Right hindlimb (tissue), 1 donor: ENCODE results near the gene PAFAH2.

Experiments
- DNase-seq: peaks from one replicate; pipeline ENCODE4 v3.0.0-alpha.2; 2018

Gene PAFAH2

DNA sequence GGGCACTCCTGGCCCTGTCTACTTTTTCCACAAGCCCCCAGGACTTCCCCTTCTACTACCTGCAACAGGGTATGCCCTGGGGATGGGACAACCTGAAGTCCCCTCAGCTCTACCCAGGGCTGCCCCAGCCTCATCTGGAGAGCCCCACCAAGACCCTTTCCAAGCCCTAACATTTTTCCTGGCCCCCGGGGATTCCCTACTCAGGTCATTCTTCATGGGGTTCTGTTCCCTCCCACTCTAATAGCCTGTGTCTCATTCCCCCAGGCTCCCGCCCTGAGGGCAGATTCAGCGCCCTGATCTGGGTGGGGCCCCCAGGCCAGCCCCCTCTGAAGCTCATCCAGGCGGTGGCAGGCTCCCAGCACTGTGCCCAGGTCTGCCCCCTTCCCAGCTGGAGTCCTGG, 33.3 kb upstream of the PAFAH2 start:
- DNase-seq: no peak

DNA sequence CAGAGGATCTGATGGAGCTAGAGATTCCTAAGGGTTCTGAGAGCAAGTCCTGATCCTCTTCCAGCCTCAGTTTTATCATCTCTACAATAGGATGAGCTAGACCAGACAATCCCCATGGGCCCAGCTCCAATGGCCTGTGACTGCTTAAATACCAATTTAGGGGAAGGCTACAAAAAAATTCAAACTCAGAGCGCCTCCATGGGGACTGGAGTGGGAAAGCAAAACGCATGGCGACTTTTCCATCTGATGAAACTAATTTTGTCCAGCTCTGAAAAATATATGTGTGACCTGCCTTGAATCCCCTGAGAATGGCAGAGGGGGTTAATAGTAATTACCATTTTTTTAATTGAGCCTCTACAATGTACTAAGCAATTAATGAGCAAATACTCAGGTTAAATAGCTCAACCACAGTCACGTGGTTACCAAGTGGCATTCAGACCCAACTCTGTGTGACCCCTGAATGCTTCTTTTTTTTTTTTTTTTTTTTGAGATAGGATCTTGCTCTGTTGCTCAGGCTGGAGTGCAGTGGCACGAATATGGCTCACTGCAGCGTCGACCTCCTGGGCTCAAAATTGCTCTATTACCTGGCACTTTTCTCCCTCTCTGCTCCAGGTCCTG, 32.1 kb upstream of the PAFAH2 start:
- no peak for DNase-seq

DNA sequence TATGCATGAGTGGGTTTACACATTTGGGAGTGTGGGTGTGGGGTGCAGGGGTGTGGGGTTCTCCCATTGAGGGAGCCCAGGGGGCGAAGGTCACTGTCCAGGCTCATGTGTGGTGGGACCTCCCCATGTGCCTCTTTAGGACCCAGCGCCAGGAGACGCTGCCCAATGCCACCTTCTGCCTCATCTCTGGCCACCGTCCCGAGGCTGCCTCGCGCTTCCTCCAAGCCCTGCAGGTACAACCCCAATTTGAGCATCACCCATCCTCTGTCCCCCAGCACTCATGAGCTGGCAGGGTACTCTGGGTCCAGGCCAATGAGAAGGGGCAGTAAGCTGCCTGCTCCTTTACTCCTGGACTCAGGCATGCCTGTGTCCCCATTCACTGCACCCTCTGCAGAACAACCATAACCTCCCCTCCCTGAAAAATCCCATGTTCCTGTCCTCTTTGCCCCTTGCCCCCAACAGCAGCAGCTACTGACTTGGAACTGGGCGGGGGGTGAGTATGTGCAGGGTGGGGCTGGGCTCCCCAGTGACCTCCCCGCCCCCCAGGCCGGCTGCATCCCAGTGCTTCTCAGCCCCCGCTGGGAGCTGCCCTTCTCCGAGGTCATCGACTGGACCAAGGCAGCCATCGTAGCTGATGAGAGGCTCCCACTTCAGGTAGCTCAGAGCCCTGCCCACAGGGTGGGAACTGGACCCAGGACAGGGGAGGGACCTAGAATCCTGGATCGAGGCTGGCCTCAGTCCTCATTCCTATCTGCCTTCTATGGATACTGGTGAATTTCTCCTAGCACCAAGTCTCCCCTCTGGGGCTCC, 31.4 kb upstream of the PAFAH2 start:
- no peak for DNase-seq

DNA sequence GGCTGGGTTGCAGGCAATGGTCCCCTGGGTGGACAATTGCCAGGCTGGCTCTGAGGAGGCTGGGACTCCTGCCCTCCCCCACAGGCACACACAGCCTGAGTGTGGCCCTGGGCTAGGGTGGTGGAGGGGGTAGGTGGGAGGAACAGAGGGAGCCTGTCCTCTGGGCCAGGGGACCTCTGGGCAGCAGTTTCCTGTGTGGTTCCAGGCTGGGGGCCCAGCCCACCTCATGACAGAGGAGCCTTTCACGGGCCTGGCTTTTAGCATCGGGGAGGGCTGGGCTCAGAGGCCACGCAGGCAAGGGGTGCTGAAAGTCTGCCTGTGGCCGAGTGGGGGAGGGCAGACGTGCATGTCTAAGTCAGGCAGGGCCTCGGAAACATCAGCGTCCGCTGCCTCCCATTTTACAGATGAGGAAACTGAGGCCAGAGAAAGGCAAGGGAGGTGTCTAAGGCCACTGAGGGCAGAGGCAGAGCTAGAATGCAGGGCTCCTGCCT, 30.7 kb upstream of the PAFAH2 start:
- peak; percentile 65 for DNase-seq

DNA sequence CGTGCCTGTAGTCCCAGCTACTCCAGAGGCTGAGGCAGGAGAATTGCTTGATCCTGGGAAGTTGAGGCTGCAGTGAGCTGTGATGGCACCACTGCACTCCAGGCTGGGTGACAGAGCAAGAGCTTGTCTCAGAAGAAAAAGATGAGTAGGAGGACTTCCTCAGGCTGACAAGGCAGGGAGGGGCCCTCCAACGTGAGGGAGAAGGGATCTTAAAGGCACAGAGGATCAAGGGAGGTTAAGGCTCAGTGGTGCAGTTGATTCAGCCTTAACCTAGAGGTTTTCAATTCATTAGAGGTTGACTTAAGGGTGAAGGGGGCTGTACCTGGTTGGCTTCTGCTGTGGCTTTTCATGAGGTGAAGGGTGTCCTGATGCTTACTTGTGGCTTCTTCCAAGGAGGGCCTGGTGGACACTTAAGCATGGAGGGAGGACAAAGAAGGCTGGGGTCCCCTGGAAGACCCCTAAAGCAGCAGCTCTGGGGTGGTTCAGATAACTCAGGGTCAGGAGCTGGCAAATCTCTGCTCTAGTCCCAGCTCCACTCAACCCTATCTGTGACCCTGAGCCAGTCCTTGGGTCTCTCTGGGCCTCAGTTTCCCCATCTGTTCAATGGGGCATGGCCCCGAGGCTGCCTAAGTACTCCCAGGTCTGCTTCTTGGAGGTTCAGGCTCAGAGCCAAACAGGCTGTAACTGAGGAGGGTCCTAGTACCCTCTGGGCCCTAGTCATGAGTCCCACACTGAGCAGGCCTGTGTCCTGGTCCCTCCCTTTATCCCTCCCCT, 30.0 kb upstream of the PAFAH2 start:
- no peak for DNase-seq

DNA sequence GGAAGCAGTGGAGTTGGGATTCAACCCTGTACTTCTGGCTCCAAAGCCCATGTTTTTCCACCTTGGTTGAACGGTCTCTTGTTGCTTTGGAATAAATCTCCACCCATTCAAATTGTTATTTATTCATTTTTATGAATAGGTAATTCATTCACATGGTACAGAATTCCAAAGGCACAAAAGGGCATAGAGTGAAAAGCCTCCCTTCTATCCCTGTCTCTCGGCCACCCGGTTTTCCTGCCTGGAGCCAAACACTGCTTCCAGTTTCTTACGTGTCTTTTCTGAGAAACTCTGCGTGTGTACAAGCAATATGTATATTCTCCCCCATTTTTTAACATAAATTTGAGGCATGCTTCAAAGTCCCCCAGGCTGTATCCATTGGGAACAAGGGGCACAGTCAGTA, 27.7 kb upstream of the PAFAH2 start:
- DNase-seq: no peak

DNA sequence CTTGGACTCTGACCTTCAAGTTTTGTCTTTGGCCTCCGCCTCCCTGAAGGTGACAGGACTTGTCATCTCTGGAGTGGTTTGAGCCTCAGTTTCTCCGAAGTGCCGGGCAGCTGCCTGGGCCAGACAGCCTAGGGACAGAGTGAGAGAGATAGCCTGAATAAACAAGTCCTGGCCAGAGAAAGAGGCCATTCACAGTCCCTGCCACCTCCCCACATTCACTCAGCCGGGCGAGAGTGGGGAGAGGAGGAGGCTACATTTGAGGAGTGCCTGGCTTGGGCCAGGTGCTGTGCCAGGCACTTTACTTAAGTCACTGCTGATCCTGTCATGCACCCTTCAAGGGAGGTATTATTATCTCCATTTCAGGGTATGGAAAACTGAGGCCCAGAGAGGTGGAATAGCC, 27.2 kb upstream of the PAFAH2 start:
- DNase-seq: no peak

DNA sequence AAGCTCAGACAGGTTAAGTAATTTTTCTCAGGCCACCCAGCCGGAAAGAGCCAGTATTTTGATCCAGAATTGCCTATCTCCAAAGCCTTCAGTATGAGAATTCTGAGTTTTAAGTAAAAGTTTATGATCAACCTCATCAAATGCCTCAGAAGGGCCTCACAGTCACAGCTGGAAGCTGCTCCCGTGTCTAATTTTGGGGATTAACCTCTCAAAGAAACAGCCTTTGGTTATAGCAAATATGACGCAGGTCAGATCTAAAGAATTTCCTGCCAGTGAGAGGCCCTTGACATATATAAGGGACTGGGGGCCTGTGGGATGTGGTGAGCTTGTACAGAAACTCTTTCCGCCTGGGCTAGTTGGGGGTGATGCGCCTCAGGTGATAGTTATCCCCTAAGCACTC, 26.0 kb upstream of the PAFAH2 start:
- DNase-seq: no peak

DNA sequence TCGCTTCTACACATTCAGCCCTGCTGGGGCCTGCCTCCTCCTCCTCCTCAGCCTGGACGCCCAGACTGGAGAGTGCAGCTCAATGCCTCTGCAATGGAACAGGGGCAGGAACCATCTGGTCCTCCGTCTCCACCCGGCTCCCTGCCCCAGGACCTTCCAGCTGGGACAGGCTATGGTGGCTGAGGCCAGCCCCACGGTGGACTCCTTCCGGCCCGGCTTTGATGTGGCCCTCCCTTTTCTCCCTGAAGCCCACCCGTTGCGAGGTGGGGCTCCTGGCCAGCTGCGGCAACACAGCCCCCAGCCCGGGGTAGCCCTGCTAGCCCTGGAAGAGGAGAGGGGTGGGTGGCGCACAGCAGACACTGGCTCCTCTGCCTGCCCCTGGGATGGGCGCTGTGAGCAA, 25.1 kb upstream of the PAFAH2 start:
- no peak for DNase-seq

DNA sequence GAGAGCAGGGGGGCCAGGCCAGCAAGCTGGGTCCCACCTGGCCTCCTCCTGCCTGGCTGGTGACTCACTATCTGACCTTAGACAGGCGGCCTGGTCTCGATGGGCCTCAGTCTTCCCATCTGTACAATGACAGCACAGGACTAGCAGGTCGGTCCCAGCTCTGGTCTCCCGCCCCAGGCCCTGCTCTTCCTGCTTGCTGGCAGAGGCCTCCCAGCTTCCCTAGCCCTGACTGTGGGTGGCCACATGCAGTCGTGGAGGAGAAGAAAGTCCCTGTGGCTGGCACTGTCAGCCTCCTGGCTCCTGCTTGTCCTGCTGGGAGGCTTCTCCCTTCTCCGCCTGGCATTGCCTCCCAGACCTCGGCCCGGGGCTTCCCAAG, 24.5 kb upstream of the PAFAH2 start:
- DNase-seq: no peak

DNA sequence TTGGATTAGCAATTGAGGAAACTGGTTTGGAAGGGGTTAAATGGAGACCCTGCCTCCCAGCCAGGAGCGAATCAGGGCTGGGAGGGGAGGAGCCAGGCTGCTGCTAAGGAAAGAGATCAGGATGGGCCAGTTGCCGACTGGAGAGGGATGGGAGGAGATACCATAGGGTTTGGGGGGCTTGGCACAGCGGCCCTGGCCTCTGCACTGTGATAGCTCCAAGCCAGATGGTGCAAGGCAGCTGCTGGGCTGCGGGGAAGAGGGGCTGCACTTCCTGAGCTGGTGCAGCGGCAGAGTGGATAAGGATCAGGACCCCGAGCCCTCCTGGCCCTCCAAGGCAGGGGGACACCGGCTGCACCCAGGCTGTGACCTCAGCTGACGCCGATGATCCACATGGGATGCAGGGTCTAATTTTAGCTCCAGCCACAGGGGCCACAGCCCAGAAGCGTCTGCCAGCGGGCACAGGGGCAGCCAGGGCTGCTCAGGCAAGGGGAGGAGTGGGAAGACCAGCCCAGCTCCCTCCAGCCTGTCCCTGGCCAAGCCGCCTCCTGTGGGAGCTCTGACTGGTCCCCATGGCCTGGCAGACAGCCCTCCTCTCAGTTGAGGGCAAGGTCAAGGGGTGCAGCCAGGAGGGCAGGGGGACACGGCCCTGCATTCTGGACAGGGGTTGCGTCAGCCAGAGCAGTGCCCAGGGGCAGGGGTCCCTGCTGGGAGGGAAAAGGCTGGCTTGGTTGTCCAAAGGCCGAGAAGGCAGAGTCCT, 24.0 kb upstream of the PAFAH2 start, which contains the start of gene EXTL1:
TSS of gene EXTL1 (plus strand) at position 129 of the 757 bp plus-strand sequence. CDS start 872 bp downstream, outside the sequence.
- peak; percentile 89 for DNase-seq

DNA sequence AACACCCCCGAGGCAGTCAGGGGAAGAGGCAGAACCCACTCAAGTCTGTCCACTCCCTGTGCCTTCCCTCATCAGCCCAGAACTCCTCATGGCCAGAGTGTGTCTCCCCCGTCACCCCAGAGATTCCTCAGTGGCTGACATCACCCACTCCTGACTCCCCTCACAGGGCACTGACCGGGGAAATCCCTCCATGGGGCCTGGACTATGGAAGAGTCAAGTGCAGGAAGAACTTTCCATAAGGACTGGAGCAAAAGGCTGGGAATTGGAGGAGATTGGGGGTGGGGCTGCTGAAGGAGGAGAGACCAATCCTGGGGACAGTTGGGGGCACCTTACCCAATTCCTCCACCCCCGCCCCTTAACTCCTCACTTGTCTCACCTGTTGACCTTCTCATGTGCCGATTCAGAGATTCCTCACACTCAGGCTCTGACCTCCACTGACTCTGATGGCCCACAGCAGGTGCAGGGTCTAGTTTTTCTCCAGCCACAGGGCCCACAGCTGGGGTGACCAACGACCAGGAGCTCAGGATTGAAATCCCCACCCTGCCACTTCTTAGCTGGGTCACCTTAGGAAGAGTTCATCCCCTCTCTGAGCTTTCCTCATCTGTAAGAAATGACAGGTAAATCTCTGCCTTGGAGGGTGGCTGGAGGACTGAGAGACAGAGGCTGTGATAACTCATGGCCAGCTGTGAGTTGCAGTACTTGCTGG, 23.2 kb upstream of the PAFAH2 start:
- DNase-seq: no peak

DNA sequence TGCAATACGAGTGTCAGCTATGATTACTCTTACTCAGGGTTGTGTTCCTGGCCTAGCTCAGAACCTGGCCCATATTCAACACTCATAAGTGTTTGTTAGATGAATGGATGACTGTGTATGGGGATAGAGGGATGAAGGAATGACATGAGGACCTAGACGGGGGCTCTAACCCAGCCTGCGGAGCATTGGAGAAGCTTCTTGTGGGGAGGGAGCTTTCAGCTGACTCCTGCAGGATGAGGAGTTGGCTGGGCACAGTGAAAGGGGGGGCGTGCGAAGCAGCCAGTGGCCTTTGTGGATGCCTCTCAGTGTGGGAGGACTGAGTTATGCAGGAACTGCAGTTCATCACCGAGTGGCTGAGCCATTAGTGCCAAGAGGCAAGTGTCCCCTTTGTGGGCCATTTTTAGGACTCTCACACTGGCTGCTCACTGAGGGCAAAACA, 22.5 kb upstream of the PAFAH2 start:
- no peak for DNase-seq

DNA sequence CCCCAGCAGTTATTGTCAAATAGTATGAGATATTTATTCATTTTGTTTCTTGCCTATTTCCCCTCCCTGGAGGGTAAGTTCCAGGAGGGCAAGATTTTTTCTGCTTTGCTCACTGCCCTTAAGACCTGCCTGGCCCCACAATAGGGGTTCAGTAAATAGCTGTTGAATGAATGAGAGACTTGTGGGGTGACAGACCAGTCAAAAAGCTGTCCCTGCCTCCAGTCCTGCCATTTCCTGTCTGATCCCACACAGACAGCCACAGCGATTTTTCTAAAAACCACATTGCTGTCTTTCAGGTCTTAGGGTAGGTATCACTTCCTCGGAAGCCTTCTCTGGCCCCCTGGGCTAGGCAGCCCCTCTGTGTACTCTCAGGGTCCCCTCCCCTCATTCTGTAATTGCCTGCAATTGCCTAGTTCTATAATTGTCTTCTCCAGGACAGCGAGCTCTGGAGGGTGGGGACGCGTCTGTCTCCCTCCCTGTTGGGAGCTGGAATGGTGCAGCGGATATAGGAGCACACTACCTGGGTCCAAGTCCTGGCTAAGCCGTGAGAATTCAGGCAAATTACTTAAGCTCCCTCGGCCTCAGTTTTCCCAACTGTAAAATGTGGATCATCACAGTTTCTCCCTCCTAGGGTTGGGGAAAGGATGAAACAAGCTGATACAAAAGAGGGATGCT, 21.9 kb upstream of the PAFAH2 start:
- DNase-seq: no peak

DNA sequence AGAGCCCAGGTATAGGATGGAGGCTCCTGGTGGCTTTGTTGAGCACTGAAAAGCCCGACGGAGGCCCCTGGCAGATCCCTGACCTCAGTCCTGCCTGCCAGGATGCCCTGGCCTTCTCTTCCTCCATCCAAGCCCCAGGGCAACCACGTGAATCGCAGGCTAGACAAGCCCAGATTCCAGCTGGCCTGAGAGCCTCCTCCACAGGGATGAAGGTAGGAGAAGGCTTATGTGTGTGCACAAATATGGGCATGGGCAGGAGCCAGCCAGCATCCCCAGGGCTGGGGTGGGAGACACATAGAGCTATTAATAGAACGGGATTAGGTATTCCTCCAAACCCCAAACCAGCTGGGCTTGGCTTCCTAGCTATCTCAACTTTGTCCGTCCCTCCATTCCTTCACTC, 19.7 kb upstream of the PAFAH2 start:
- DNase-seq: no peak

DNA sequence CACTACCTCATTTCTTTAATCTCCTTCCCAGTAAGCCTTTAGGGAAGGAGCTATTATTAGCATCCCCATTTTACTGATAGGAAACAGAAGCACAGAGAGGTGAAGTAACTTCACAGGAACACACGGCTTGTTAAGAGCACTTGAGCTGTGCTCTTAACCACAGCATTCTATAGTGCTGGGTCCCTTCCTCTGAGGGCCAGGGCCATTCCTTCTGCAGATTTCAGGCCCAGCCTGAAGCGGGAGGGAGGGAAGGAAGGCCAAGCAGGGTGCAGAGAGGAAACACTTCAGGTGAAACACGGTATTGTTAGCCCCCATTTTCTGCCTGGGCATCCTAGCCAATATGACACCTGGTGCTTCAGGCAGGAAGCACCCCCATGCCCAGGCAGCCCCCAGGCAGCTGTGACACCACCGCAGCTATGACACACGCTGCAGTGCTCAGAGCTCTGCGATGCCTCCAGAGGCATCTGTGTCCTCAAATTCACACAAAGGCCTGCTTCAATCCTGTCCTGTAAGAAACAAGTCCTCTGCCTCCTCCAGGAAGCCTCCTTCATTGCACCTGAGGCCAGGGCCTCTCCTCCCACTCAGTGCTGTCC, 19.2 kb upstream of the PAFAH2 start:
- DNase-seq: no peak

DNA sequence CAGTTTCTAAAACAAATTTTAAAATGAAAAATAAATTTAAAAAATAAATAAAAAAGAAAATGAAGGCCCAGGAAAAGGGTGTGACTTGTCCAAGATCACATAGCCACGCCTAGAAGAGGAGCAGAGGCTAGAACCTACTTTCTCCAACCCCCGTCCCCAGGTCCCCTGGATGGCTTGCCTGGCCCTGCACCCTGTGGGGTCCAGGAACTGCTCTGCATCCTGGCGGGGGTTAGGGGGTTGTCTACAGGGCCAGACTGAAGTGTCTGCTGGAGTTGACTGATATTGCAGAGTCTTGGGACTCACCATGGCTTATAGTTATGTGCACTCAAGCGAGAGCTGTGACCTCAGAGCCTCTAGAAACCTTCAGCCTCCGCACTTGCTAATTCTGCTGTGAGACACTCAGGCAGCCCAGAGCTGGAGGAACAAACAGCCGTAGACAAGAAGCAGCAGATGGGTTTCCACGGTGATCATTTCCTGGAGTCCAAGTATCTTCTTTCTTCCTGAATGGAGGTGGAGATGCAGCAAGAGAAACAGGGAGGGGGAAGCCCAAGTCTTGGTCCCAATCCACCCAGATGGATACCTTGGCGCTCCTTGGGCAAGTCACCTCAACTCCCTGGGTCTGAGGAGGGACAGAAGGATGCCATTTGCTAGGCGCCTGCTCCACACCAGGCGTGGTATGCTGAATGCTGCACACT, 18.5 kb upstream of the PAFAH2 start:
- DNase-seq: no peak

DNA sequence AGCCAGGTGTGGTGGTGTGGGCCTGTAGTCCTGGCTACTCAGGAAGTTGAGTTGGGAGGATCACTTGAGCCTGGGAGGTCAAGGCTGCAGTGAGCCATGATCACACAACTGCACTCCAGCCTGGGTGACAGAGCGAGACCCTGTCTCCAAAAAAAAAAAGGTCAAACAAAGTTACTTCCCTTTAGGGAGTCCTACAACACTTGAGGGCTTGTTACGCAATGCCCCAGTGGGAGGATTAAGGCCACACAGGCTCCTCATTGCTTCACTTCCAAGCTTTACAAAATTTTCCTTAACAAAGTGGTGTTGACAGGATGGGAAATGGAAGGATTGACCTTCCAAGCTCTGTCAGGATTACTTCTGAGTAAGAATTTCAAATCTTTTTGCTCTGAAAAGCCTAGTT, 17.5 kb upstream of the PAFAH2 start:
- DNase-seq: no peak

DNA sequence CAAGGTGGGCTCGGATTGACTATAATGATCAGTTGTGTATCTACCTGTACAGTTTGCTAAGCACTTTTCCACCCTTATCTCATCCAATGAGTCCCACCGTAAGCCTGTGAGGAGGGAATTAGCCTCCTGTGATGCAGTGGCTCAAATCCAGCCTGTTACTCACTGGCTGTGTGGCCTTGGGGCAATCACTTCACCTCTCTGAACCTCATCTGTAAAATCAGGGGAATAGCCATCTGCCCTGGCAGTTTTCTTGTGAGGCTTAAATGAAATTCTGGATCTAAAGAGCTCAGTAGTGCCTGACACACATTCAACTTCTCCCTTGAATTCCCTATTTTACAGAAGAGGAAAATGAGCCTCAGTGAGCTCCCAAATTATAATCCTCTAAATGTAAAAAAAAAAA, 16.3 kb upstream of the PAFAH2 start:
- DNase-seq: no peak

DNA sequence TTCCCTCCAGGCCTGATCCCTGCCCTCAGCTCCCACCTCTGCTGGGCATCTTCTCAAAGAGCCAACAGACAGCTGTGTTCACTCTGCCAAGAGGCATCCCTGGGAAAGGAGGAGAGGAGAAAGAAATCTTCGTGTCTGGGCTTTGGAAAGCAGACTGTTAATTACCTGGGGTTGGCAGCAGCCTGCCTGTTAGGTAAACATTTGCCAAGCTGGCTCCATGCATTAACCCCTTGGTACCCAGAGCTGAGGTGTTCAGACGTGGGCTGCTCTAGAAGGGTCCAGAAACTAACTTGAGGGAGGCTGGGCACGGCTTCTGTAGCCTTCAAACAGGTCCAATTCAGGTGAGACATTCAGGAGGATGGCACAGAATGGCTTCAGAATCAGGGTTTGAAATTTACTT, 15.0 kb upstream of the PAFAH2 start:
- DNase-seq: no peak

DNA sequence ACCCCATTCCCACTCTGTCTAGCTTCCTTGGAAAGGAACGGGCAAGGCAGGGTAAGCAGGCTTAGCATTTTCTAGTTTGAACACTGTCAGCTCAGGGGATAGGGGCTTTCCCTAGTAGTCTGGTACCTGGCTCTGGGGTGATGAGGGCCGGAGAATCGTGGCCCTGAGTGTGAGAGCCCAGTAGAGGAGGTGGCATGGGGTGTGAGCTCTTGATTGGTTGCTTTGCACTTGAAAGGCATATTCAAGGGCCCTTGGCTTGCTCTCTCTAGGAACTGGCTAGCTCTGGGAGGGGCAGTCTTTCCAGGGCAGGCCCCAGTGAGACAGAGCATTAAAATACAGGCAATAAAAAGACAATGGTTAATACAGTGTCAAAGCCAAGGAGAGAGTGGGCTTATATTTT, 13.0 kb upstream of the PAFAH2 start:
- no peak for DNase-seq
